Suprapubic skin (tissue), 4 donors: ENCODE data around the gene EVL.

Source experiments
- CTCF ChIP-seq, 2 donors: fragments of 200-600 bp in 1 of 2; fragments of 450-650 bp in 1 of 2; sonication (generic) in 1 of 2; IDR thresholded peaks; one replicate each; pipeline ENCODE4 v1.5.1; 2016 to 2019; ENCODE audit warnings: antibody characterized with exemption in 2 of 2, mild to moderate bottlenecking in 1 of 2, moderate library complexity in 1 of 2
- EP300 ChIP-seq: sonication (generic); formaldehyde crosslinking; IDR thresholded peaks from one replicate; pipeline ENCODE4 v1.6.1; 2017; ENCODE audit warnings: antibody characterized with exemption
- POLR2A ChIP-seq, 2 donors: fragments of 450-650 bp; IDR thresholded peaks; one replicate each; pipeline ENCODE4 v1.6.1; 2017; ENCODE audit warnings: antibody characterized with exemption in 2 of 2, mild to moderate bottlenecking in 2 of 2, moderate library complexity in 2 of 2
- POLR2AphosphoS5 ChIP-seq, 3 donors: sonication (generic); formaldehyde crosslinking; IDR thresholded peaks; one replicate each; pipeline ENCODE4 v1.6.1; 2017; ENCODE audit warnings: antibody characterized with exemption in 3 of 3

GRCh38 chr14:100104523-100105300 is 39.5 kb downstream of the EVL start:
- TF ChIP-seq POLR2A (IDR thresholded peaks at IDR 0.05) (no peak), CTCF (IDR thresholded peaks at IDR 0.05) (peak in 1 of 2 donors; percentile 7), EP300 (no peak), POLR2AphosphoS5 (IDR thresholded peaks at IDR 0.05) (no peak)
